GM19372 (cell line): ENCODE data around the gene ZNF534.
"Not testable (repeated sequence)": the region's sequence is repeated elsewhere in the genome, so short reads cannot be mapped to it uniquely, and the experiment has no call there.

ENCODE experiments used
- ATAC-seq: cut with Tn5 transposase; IDR thresholded peaks from one replicate; pipeline ENCODE4 v1.9.1; 2021; ENCODE audit warnings: mild to moderate bottlenecking, low read depth, moderate library complexity; ENCODE audit not compliant: unreplicated experiment

The ZNF534 gene

DNA sequence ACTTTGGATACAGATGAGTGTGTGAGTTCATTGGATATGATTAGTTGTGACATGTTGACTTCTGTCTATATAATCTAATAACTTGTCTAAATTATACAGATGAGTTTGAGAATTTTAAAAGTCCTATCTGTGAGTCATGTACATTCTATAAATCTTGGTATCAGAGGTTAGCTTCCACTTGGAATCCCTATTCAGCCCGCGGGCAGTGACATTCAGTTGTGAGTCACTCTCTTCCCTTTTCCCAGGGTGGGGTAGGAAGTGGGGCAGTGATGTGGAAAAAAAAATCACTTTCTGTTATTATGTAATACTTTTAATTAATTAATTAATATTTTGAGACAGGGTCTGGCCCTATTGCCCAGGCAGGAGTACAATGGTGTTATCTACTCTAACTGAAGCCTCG lies 65.6 kb downstream of the ZNF534 start:
- ATAC-seq: no peak

DNA sequence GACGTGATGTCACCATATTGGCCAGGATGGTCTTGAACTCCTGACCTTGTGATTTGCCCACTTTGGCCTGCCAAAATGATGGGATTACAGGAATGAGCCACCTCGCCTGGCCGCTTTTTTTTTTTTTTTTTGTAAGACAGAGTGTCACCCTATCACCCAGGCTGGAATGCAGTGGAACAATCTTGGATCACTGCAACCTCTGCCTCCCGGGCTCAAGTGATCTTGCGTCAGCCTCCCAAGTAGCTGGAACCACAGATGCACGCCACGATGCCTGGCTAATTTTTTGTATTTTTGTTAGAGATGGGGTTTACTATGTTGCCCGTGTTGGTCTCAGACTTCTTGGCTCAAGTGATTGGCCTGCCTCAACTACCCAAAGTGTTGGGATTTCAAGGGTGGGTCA lies 69.6 kb downstream of the ZNF534 start:
- ATAC-seq: no peak

DNA sequence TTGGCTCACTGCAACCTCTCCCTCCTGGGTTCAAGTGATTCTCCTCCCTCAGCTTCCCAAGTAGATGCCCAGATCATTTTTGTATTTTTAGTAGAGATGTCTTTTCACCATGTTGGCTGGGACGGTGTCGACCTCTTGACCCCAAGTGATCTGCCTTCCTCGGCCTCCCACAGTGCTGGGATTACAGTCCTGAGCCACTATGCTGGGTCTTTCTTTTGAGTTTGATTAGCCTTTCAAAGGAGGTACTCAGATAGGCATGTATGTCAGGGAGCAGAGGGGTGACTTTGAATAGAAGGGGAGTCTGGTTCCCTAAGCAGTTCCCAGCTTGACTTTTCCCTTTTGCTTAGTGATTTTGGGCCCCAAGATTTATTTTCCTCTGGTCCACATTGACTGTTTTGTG lies 71.5 kb downstream of the ZNF534 start:
- not testable (repeated sequence) for ATAC-seq

DNA sequence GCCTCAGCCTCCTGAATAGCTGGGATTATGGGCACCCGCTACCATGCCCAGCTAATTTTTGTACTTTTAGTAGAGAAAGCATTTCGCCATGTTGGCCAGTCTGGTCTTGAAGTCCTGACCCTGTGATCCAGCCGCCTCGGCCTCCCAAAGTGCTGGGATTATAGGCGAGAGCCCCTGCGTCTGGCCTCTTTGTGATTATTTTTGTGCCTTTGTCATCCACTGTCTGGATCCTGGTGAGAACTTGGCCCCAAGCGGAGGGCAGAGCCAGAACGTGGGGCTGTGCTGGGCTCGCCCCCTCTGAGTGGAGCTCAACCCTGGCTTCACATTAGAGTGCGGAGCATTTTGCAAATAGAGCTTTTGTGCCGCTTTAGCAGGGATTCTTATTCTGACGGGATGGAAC lies 72.0 kb downstream of the ZNF534 start:
- ATAC-seq: not testable (repeated sequence)
